Activated CD4-positive, CD25-positive, alpha-beta regulatory T cell treated with anti-CD3 and anti-CD28 coated beads, Interleukin-2, amount 50 U/mL, for 24 hours (primary cell): ENCODE data around the gene PMPCB.
A peak's percentile ranks its signal among the peaks of the same experiment; 100 is the strongest.
"Not testable (repeated sequence)": the region's sequence is repeated elsewhere in the genome, so short reads cannot be mapped to it uniquely, and the experiment has no call there.

Source experiments
- ATAC-seq, 2 donors: fragments of 150-1000 bp; cut with Tn5 transposase; one replicate each; pipeline ENCODE4 v1.10.0; 2021; ENCODE audit warnings: mild to moderate bottlenecking in 1 of 2, moderate library complexity in 1 of 2

PMPCB gene, protein sequence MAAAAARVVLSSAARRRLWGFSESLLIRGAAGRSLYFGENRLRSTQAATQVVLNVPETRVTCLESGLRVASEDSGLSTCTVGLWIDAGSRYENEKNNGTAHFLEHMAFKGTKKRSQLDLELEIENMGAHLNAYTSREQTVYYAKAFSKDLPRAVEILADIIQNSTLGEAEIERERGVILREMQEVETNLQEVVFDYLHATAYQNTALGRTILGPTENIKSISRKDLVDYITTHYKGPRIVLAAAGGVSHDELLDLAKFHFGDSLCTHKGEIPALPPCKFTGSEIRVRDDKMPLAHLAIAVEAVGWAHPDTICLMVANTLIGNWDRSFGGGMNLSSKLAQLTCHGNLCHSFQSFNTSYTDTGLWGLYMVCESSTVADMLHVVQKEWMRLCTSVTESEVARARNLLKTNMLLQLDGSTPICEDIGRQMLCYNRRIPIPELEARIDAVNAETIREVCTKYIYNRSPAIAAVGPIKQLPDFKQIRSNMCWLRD

GRCh38 chr7:103296901-103297836, at the start of gene PMPCB:
TSS of gene PMPCB (plus strand) at chr7:103297435. CDS start at chr7:103297460, 25 bp downstream.
- ATAC-seq: peak; percentile 96 to 97

GRCh38 chr7:103253699-103254506, 43.3 kb upstream of the PMPCB start:
- ATAC-seq: not testable (repeated sequence)

- ATAC-seq: not testable (repeated sequence)
These were observed 33.2 kb upstream of the PMPCB start for GRCh38 chr7:103264054-103264453.

GRCh38 chr7:103266229-103266628, 31.0 kb upstream of the PMPCB start:
- ATAC-seq: not testable (repeated sequence)

DNA sequence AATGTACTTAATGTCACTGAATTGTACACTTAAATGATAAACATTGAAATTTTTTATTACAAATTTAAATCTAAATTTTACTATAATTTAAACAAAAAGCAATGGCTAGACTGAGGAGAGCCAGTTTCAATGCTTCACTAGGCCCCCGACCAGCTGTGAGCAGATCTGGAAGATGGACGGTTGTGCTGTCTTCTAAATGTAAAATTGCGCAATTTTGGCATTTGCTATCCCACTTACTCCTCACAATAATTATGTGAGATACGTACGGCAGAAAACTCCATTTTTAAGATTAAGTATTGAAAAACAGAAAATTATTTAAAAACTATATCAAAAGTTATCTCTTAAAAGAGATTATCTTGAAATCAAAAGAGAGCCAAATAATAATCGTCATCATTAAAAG, 23.9 kb upstream of the PMPCB start:
- ATAC-seq: not testable (repeated sequence)

DNA sequence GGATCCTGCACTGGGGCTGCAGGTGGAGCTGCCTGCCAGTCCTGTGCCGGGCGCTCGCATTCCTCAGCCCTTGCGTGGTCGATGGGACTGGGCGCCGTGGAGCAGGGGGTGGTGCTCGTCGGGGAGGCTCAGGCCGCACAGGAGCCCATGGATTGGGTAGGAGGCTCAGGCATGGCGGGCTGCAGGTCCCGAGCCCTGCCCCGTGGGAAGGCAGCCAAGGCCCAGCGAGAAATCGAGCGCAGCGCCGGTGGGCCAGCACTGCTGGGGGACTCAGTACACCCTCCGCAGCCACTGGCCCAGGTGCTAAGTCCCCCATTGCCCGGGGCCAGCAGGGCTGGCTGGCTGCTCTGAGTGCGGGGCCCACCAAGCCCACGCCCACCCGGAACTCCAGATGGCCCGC, 22.4 kb upstream of the PMPCB start:
- not testable (repeated sequence) for ATAC-seq

GRCh38 chr7:103278195-103278594, 19.0 kb upstream of the PMPCB start:
- ATAC-seq: not testable (repeated sequence)

DNA sequence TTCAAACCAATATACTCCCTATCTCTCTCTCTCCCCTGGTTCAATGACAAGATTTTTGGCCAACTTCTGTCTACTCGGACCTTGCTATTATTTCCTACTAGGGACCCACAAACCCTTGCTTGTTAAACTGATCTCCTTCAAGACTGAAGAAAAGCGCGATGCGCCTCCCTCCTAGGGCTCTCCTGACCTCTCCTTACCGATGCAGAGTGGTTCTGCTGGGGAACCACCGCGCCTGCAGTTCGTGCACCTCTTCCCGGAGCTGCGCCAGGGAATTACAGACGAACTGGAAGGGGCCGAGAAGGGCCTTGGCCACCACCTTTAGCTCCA, 17.6 kb upstream of the PMPCB start:
- ATAC-seq: peak; percentile 2 to 3

DNA sequence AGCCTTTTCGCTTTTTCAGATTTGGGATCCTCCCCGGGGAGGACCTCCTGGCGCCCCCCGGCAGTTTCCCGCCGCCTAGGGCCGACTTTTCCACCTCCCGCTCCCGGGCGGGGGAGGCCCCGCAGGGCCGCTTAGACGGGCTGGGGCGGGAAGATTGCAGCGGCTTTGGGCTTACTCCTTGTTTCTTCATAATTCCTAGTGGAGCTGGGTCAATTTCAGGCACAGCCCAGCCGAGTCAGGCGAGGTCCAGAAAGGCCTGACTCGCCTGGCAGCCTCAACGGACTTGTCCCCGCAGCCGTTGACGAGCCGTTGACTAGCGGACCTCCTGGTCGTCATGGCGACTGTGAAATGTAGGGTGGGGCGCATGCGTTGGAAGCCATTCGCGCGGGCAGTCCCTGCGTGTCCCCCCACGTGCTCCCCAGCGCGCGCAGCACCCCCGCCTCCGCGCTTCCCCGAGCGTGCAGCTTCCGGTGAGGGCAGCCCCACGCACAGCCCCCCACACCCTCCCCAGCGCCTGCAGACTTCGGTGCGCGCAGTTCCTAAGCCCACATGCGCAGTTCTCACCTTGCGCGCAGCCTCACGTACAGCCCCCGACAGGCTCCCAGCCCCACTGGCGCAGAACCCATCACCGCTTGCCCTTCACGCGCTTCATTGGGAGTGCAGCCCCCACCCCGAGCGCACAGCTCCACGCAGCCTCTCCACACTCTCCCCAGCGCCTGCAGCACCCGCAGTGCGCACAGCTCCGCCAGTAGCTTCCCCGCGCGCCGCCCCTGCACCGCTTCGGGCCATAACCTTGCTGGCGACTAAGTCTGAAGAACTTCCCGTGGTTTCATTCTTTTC, 17.1 kb upstream of the PMPCB start:
- ATAC-seq: peak; percentile 89 to 92

GRCh38 chr7:103280803-103281155, 16.5 kb upstream of the PMPCB start:
- ATAC-seq: not testable (repeated sequence)

- ATAC-seq: not testable (repeated sequence)
These were observed 14.3 kb upstream of the PMPCB start for GRCh38 chr7:103282802-103283427.

GRCh38 chr7:103292122-103292521, 5.1 kb upstream of the PMPCB start:
- ATAC-seq: no peak

- ATAC-seq: no peak
These were observed 3.7 kb upstream of the PMPCB start for GRCh38 chr7:103293526-103293925.

DNA sequence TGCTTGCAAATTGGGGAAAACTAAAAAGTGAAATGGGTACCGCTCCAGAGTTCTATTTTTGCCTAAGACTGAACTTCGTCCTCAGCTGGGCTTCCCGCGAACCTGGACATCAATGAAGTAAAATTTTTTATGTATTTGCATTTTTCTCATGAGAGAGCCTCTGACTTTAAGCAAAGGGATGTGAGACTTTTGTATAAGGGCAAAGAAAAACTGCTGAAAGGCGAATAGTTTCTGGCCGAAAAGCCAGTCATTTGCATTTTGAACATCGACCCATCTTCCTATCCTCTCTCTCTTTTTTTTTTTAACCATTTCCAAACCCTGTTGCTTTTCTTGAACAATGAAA, 573 bp downstream of the PMPCB start:
- ATAC-seq: no peak

- no peak for ATAC-seq
These were observed 2.4 kb downstream of the PMPCB start for GRCh38 chr7:103299660-103300059.

DNA sequence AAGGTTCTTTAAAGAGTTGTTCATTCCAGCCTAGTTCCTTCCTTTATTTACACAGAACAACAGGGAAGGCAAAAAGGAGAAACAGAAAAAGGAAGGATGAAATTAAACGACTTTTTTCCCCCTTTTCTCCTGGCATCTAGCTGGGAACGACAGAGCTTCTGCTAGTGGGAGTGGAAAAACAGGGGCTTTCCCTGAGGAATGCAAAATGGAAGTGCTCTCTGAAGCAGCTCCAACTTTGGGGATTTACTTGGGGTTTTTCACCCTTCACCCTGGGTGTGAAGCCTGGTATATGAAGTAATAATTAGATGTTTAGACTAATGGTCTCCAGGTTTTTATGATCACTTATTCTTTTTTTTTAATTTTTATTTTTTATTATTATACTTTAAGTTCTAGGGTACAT, 4.2 kb downstream of the PMPCB start:
- ATAC-seq: no peak

DNA sequence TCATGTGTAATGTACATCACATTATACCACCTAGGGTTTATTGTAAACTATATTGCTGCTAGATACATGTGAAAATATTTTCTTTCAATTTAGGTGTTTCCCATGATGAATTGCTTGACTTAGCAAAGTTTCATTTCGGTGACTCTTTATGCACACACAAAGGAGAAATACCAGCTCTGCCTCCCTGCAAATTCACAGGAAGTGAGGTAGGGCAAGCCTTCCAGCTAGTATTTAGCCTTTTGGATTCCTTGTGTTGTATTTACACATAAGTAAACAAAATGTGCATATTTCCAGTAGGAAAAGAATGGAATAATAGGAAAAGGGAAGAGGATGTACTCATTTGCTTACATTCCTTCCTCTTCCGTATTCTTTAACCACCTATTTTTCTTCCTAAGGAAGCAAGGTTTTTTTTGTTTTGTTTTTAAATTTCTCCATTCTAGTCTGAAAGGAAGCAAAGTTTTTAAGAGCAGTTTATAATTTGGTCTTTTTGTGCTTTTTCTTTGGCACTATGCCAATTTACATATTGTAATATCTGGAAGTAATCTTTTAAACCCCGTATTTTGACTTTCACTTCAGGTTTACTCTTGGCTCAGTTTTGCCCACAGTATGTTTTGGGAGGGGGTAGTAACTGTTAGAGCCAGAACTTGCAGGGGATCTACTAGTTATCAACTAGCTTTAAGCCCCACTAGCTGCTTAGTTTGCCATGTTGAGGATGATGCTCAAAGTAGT, 10.4 kb downstream of the PMPCB start:
- ATAC-seq: no peak

GRCh38 chr7:103314852-103315251, 17.6 kb downstream of the PMPCB start:
- peak in 1 of 2 donors; percentile 67 for ATAC-seq

DNA sequence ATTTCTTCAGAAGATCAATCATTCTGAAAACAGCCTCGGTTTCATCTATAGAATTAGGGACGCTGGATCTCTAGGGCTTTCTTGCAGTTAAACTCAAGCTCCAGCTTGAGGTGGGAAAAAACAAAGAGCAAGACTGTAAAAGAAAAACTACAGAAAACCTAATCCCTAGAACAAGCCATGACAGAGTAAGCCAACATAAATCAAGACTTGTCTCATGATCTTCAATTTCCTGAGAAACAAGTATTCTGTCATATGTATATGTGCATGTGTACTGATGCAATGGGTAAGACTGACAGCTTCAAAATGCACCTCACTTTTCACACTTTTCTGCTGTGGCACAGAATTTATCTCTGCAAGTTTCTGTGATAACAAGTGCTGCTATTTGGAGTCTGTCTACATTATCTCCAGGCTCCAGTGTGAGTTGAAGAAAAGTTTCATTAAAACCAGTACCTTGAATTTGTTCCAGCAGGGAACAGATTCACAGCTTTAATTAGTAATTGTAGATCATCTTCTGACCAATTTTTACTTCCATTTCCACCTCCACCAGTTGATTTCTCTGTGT, 19.2 kb downstream of the PMPCB start:
- ATAC-seq: no peak

DNA sequence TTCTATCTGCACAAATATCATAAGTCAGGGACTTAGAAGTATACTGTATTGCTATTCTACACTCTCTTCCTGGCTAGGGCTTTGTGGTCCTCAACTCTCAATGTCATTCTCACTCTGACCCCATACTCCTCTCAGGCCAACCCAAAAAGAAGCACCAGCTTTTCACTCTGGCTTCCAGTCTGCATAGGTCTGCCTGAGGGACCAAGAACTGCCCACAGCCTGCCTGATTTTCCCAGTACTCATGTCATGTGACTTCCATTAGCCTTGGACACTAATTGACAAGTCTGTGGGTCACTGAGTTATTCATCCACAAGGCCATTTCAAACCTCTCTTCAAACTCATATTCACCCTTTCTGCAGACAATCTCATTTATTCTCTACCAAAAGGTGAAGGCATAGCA, 19.8 kb downstream of the PMPCB start:
- no peak for ATAC-seq
